Left cardiac atrium (tissue), 4 donors: ENCODE data around the gene MRPS7. TPM values are rescaled to one million over a fixed set of nuclear protein-coding genes. Genes with fewer than 3 reads are reported as not detected.

Source experiments
- ATAC-seq, 2 donors: fragments of 200-7000 bp; cut with Tn5 transposase; one replicate each; pipeline ENCODE4 v1.9.1; 2020; ENCODE audit warnings: mild to moderate bottlenecking in 2 of 2, moderate library complexity in 2 of 2
- DNase-seq: peaks from one replicate; pipeline ENCODE4 v3.0.0-alpha.2; 2020
- intact Hi-C, 2 donors: fragments of 100-400 bp; cut with DNase I; formaldehyde crosslinking; loops; one replicate each; pipeline versions ENCODE4 v1.14.1 to v1.15.1; 2022 to 2023
- long read RNA-seq: library from polyadenylated mRNA; unstranded; transcript quantifications from one replicate; pipeline ENCODE4 v2.0.0, GENCODE V29; 2021
- total RNA-seq, 2 donors: library from RNA; stranded (reverse); fragmentation: NEBNext Ultra II Directional; extraction: Animal tissue kit (Norgen Biotek cat#: 25700); gene quantifications; one replicate each; pipeline ENCODE4 v1.2.1, GENCODE V29; 2021
- donor health status: DM: no; HTN: yes; CAD: no.
- donor health status: DM: no; HTN: yes; CAD: no; lungs with severe emphysema.
- donor health status: DM: yes; HTN: yes; CAD: no.
- donor health status: Dilated cardiomyopathy.

The MRPS7 gene
- 100 to 1,000 TPM in 1 of 2 donors, 10 to 100 TPM in 1; 85.4 to 103 TPM for total RNA-seq
- long read RNA-seq, transcript MRPS7-201 (5 exons, 1,406 nt) = major isoform, 131 of 149 reads
- long read RNA-seq, partial matches to known transcripts = 0 of 149 reads
- long read RNA-seq, other reads (novel, unspliced or antisense) = 14 of 149 reads

DNA sequence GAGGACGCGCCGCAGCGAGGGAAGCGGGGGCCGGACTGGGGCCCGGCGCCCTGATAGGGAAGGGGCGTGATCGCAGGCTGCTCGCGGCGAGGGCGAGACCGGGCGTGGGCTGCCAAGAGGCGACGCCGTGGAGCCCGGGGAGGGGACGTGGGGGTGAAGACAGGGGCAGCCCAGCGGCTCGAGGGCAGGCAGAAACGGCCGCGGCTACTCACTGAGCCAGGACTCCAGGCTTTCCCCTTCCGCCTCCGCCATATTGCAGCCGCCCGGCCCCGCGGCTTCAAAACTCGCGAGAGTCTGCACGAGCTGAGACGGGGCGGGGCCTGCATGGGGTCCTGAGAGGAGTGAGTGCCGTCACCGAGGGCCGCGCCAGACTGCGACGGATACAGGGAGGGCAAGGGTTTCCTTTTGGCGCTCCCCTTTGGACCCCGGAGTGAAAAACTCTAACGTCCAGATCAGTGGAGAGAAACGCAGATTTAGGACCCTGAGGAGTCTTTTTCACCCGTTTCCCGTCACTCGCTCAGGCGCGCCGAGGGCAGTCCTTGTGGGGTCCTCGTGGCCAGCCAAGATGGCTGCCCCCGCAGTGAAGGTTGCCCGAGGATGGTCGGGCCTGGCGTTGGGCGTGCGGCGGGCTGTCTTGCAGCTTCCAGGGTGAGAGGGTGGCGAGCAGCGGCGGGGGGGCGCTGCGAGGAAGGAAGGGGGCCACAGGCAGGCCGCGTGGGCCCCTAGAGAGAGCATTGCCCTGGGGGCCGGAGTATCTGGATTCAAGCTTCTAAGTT is at the start of gene MRPS7, which contains the start of gene GGA3:
Gene MRPS7, plus strand, starts transcription at position 544 of the 776 bp plus-strand sequence. Its CDS starts 22 bp downstream, at position 566.
Gene GGA3, minus strand, starts transcription at position 271 of the 776 bp plus-strand sequence. Its CDS starts 19 bp downstream, at position 252.
- intact Hi-C loops = no loop called here
- ATAC-seq (peak; percentile 98), DNase-seq (peak; percentile 97)

GRCh38 chr17:75218131-75218530 is 43.5 kb upstream of the MRPS7 start:
- no peak for ATAC-seq
- no peak for DNase-seq
- intact Hi-C loops = no loop called here

DNA sequence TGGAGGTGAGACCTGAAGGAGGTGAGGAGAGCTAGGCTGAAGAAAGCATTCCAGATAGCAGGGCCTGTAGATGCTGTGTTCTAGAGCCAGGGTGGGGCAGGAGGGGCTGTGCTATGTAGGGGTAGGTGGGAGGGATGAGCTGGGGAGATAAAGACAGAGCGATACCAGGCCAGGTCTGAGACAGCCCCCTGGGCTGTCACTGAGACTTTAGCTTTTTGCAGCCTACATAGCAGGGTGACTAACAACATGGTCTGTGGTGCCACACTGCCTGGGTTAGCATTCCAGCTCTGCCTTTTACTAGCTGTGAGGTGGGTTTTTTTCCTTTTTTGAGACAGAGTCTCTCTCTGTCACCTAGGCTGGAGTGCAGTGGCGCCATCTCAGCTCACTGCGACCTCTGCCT is 41.9 kb upstream of the MRPS7 start:
- intact Hi-C loops = no loop called here
- ATAC-seq (no peak), DNase-seq (no peak)

DNA sequence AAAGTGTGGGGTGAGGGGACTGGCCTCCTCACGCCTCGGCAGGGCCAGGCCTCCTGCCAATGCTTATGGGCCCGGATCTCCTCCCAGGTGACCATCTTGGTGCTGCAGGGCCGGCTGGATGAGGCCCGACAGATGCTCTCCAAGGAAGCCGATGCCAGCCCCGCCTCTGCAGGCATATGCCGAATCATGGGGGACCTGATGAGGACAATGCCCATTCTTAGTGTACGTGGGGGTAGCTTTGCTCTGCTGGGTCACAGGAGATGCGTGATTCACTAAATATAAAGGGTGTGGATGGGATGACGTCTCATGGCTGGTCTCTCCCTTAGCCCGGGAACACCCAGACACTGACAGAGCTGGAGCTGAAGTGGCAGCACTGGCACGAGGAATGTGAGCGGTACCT is 36.7 kb upstream of the MRPS7 start:
- intact Hi-C loops = no loop called here

DNA sequence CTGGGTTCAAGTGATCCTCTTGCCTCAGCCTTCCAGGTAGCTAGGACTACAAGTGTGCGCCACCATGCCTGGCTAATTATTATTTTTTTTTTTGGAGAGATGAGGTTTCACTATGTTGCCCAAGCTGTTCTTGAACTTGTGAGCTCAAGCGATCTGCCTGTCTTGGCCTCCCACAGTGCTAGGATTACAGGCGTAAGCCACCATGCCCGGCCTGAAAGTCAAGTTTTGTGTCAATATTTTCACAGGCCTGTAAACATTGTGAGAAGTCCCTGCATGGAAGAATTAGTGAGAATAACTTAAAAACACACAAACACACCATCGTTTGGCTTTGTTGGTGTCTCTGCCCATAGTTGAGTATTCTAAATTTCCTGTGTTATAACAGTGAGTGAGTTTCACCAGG is 34.0 kb upstream of the MRPS7 start:
- intact Hi-C loops = no loop called here
- ATAC-seq = no peak

More for the DNA sequence above, 36.7 kb upstream of the MRPS7 start:
- ATAC-seq (no peak), DNase-seq (no peak)

GRCh38 chr17:75228305-75228704 is 33.4 kb upstream of the MRPS7 start:
- ATAC-seq (peak; percentile 71 to 76), DNase-seq (no peak)
- intact Hi-C loops = no loop called here

More for the DNA sequence above, 34.0 kb upstream of the MRPS7 start:
- no peak for DNase-seq

DNA sequence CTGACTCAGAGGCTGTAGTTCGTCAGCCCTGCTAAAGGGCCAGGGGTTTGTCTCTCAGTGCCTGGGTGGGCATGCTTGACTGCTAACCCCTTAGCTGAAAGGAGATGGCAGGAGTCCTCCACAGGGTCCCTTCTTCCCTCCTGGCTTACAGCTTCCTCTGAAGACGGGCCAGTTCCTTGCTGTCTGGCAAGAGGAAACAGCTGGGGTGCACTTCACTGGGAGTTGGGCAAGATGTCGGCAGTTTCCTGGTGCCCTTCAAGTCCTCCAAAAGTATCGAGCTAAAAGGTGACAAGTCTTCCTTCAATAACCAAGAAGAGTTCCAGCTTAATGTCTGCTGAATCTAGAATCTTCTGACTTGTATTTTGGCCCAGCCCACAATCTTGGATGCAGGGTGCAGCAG is 32.8 kb upstream of the MRPS7 start:
- no peak for DNase-seq
- ATAC-seq = peak; percentile 57 to 67
- intact Hi-C loops = no loop called here

- ATAC-seq (no peak), DNase-seq (no peak)
- intact Hi-C loops = no loop called here
These were observed 30.6 kb upstream of the MRPS7 start for GRCh38 chr17:75231071-75231470.

DNA sequence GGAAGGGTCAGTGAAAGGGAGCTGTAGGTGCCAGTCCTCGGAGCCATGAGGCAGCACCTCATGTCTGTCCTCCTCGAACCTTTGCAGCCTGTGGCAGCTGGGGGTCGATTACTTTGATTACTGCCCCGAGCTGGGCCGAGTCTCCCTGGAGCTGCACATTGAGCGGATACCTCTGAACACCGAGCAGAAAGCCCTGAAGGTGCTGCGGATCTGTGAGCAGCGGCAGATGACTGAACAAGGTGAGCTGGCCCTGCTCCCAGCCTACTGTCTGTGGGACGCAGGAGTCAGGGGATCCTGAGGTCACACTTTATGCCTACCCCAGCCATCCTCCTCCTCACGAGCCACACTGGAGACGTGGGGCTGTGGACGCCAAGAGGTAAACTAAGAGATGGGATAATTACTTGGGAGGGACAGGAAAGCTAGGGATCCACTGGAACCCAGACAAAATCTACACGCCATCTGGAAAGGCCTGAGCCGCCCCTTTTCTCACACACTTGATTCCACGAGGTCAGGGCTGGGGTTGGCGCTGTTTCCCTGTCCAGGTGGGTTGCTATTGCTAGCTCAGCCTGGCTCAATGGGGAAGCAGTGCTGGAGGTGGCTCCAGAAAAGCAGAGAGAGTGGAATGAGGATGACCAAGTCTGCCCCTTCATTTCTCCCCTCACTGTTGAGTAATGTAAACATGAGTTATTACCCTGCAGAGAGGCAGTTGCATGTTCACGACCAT is 29.8 kb upstream of the MRPS7 start:
- intact Hi-C loops = no loop called here
- ATAC-seq (no peak), DNase-seq (no peak)

DNA sequence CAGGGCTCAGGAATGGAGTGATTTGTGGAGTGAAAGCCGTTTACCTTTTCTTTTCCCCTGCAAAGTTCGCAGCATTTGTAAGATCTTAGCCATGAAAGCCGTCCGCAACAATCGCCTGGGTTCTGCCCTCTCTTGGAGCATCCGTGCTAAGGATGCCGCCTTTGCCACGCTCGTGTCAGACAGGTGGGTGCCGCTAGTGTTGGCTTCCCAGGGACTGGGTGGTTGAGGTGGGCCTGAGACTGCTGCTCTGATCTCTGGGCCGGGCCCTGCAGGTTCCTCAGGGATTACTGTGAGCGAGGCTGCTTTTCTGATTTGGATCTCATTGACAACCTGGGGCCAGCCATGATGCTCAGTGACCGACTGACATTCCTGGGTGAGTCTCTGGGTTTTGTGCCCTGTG is 28.9 kb upstream of the MRPS7 start:
- ATAC-seq = no peak
- intact Hi-C loops = no loop called here

DNA sequence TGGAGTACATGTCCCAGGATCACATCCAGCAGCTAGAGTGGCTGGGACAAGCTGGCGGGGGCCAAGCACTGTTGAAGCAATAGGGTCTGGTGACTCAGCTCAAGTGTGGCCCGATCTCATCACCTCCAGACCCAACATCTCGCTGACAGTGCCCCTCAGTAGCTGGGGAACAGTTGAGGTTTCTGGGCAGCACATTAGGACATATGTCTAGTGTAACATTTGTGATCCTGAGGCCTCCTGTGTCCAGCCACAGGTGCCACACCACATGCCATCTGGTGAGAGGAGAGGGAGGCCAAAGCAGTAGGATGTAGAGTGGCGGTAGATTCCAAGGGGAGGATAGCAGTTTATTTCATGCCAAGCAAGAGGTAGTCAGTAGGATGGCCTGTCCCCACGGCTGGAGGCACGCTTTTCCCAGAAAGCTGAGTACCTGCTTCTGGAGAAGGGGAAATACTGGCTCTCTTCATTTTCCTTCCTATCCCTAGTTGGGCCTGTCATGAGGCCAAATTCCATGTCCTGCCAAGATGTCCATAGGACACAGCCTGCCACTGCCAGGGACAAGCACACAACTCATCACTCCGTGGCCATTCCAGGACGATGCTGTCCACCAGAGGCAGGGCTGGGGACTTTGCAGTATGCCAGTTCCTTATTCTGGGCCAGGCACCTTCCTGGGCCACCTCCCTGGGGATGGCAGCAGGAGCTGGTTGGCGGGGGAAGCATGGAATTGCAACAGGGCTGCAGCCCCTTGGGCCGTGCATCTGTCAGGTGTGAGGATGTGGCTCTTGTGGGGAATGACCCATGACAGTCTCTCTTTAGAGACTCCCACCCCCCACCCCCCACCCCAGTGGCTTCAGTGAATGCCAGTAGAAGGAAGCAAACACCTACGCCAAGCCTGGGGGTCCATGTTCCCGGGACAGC is 24.3 kb upstream of the MRPS7 start:
- peak; percentile 51 to 70 for ATAC-seq
- DNase-seq = peak; percentile 51
- intact Hi-C loops = no loop called here

More for the DNA sequence above, 28.9 kb upstream of the MRPS7 start:
- DNase-seq = no peak

GRCh38 chr17:75238020-75238580 is 23.6 kb upstream of the MRPS7 start:
- ATAC-seq = no peak
- intact Hi-C loops = no loop called here
- DNase-seq = no peak

DNA sequence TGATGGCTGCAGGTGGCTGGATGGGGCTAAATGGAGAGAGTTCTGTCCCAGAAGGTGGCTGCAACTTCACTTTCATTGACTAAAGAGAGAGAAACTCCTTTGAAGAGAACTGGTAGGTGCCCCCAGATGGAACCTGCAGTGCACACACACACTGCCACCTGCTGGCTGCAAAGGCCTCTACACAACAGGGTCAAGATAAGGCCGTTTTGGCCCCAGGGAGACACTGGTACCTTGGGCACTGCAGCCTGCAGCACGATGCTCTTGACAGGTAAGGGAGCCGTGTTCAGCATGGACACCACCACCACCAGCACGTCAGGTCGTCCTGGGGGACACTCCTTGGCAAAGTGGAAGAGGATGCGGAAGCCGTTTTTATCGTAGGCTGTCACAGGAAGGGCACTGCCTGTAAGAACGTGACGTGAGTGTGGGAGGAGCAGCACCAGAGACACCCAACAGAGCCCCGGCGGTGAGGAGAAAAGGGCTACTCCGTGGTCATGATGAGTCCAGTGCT is 22.9 kb upstream of the MRPS7 start:
- DNase-seq = peak; percentile 61
- intact Hi-C loops = no loop called here
- peak; percentile 58 to 74 for ATAC-seq

- intact Hi-C loops = no loop called here
- no peak for ATAC-seq
- DNase-seq = no peak
These were observed 22.5 kb upstream of the MRPS7 start for GRCh38 chr17:75239214-75239613.

- intact Hi-C loops = no loop called here
- DNase-seq = no peak
These were observed 21.8 kb upstream of the MRPS7 start for GRCh38 chr17:75239778-75240393.

GRCh38 chr17:75240394-75241142 is 21.1 kb upstream of the MRPS7 start:
- intact Hi-C loops = no loop called here
- ATAC-seq (no peak), DNase-seq (no peak)

More at GRCh38 chr17:75239778-75240393, 21.8 kb upstream of the MRPS7 start:
- no peak for ATAC-seq

DNA sequence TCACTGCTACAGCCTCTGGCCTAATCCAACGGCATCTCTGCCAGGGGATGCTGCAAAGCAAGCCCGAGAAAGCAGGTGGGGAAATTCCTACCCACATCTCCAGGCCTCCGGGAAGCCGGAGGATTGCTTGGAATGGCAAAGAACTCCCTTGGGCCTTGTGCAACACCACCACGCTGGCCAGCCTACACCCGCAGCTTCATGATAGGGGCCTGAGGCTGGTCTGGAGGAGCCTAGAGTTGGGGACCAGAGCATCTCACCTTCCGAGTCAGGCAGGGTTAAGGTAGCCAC is 20.6 kb upstream of the MRPS7 start:
- intact Hi-C loops = no loop called here

DNA sequence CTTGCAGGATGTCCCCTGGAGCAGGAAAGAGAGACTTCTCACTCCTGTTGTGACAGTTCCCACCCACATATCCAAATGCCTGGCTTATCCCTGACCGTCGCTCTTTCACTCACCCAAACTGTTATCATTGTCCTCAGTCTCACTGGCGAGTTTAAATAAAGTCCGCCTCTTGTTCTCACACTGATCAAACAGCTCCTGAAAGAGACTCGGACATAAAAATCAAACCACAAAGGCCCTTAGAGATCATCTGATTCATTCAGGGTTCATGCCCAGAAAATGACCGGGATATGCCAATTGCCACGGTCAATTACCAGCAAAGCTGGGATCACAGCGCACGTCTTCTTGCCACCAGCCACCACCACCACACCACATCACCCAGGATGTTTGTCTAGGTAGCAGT is 20.2 kb upstream of the MRPS7 start:
- DNase-seq = no peak

More for the DNA sequence above, 20.6 kb upstream of the MRPS7 start:
- no peak for DNase-seq
- ATAC-seq = no peak

More for the DNA sequence above, 20.2 kb upstream of the MRPS7 start:
- intact Hi-C loops = no loop called here
- ATAC-seq = no peak
